T-helper 1 cell treated with Interleukin-12 subunit alpha and Interleukin-12 subunit beta and Interleukin-4 antibody, amounts not matched to agents 30 μg/mL and 1 μg/mL, for 36 hours (primary cell): Measurements from ENCODE around the gene PPM1N.

ENCODE experiments used
- H3K27ac Mint-ChIP-seq: one replicate; pipeline ENCODE4 v1.8.0; 2021; ENCODE audit warnings: mild to moderate bottlenecking, mixed read lengths
- H3K27me3 Mint-ChIP-seq: one replicate; pipeline ENCODE4 v1.8.0; 2021; ENCODE audit warnings: low read depth, mixed read lengths
- H3K36me3 Mint-ChIP-seq: one replicate; pipeline ENCODE4 v1.8.0; 2021; ENCODE audit warnings: low read depth, mixed read lengths
- H3K4me1 Mint-ChIP-seq: one replicate; pipeline ENCODE4 v1.8.0; 2021; ENCODE audit warnings: low read depth, mixed read lengths
- H3K4me3 Mint-ChIP-seq: one replicate; pipeline ENCODE4 v1.8.0; 2021; ENCODE audit warnings: mild to moderate bottlenecking, moderate library complexity, mixed read lengths
- H3K9me3 Mint-ChIP-seq: one replicate; pipeline ENCODE4 v1.8.0; 2021; ENCODE audit warnings: mixed read lengths

PPM1N gene, protein sequence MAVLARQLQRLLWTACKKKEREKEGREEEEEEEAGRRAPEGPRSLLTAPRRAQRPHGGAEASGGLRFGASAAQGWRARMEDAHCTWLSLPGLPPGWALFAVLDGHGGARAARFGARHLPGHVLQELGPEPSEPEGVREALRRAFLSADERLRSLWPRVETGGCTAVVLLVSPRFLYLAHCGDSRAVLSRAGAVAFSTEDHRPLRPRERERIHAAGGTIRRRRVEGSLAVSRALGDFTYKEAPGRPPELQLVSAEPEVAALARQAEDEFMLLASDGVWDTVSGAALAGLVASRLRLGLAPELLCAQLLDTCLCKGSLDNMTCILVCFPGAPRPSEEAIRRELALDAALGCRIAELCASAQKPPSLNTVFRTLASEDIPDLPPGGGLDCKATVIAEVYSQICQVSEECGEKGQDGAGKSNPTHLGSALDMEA

GRCh38 chr19:45498411-45499195 lies at the start of gene PPM1N:
TSS of gene PPM1N (plus strand) at chr19:45498443. CDS start at chr19:45498473, 30 bp downstream.
- Mint-ChIP-seq H3K36me3 (peaks cover 7% of the 10 kb centered on the region), H3K4me3 (peak within 1 kb of the TSS; percentile 77), H3K9me3 (no peaks in the 10 kb centered on the region), H3K27ac (peak within 1 kb of the TSS; percentile 58), H3K27me3 (peaks cover 40% of the 10 kb centered on the region), H3K4me1 (peaks cover 22% of the 10 kb centered on the region)

DNA sequence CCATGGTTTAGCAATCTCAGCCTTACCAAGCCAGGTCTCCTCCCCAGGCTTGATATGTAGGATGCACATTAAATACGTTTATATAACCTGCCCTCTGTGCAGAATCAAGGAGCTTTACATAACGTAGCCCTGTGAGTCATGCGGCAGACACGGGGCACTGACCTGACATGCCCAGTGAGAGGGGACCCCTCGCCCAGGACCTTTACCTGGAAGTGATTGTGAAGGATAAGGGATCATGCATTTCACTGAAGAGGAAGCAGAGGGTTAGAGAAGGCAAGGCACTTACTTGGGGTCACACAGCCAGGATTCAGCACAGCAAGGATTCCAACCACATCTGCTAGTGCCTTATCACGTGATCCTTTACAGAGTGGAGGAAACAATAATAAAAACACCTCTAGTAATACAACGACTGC lies 49.4 kb upstream of the PPM1N start:
- peaks cover 31% of the 10 kb centered on the region for H3K4me1 Mint-ChIP-seq
- H3K36me3 Mint-ChIP-seq: no peaks in the 10 kb centered on the region
- peak overlapping the region; percentile 49 for H3K4me3 Mint-ChIP-seq
- H3K27me3 Mint-ChIP-seq: peaks cover 10% of the 10 kb centered on the region
- no peaks in the 10 kb centered on the region for H3K9me3 Mint-ChIP-seq
- peak overlapping the region; percentile 67 for H3K27ac Mint-ChIP-seq

- Mint-ChIP-seq H3K4me3 (peak overlapping the region; percentile 89), H3K9me3 (no peaks in the 10 kb centered on the region), H3K27me3 (peaks cover 12% of the 10 kb centered on the region), H3K27ac (peak overlapping the region; percentile 97), H3K4me1 (peaks cover 32% of the 10 kb centered on the region), H3K36me3 (no peaks in the 10 kb centered on the region)
These were observed 48.3 kb upstream of the PPM1N start for GRCh38 chr19:45450012-45450333.

GRCh38 chr19:45451131-45451849 lies 47.0 kb upstream of the PPM1N start:
- Mint-ChIP-seq H3K27me3 (peaks cover 12% of the 10 kb centered on the region), H3K36me3 (no peaks in the 10 kb centered on the region), H3K9me3 (no peaks in the 10 kb centered on the region), H3K27ac (peak overlapping the region; percentile 98), H3K4me1 (peaks cover 36% of the 10 kb centered on the region), H3K4me3 (peak overlapping the region; percentile 81)

DNA sequence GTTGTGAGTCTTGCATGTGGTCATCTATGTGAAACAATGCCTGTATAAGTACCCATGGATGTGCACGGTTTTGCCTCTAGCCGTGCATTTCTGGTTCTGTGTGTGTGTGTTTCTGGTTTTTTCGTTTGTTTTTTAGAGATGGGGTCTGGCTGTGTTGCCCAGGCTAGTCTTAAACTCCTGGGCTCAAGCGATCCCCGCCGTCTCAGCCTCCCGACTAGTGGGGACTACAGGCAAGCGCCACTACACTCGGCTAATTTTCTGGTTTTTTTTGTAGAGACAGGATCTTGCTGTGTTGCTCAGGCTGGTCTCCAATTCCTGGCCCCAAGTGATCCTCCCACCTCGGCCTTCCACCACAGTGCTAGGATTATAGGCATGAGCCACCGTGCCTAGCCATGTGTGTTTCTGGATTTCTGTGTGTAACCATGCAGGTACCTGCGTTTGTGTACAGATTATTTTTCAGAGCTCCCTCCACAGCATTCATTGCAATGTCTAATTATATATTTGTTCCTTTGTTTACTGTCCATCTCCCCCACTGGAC lies 46.3 kb upstream of the PPM1N start:
- peaks cover 12% of the 10 kb centered on the region for H3K27me3 Mint-ChIP-seq
- H3K4me1 Mint-ChIP-seq: peaks cover 35% of the 10 kb centered on the region
- no peaks in the 10 kb centered on the region for H3K9me3 Mint-ChIP-seq
- H3K27ac Mint-ChIP-seq: peak overlapping the region; percentile 98
- H3K36me3 Mint-ChIP-seq: no peaks in the 10 kb centered on the region
- H3K4me3 Mint-ChIP-seq: peak overlapping the region; percentile 81

DNA sequence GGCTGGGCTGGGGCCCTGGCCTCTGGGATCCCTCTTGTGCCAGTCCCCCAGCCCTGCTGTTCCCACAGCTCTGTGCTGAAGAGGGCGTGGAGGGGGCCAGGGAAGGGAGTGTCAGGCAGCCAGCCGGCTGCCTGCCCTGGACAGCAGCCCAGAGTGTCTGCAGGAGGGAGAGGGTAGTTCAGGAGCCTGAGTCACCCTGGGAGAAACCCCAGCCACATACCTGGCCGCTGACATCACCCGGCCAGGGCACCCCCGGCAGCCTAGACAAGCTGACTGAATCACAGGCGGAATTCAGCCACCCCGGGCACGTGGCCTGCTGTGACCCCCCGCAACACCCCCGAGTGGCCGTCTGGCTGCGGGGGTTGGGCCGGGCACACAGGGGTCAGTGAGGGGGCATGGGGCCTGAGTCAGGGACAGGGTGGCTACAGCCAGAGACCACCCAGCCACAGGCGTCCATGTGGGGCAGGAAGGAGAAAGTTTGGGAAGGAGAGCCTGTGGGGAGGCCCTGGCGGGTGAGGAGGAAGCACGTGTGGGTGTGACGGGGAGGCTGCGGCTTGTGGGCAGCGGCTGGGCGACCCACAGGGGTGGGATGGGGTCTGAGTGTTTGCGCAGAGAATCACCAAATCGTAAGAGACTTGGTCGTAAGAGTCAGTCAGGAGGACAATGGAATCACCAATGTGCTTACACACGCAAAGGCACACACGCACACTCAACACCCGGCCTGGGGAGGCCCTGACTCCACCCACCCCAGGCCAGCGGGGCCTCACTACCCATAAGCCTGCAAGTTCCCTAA lies 42.3 kb upstream of the PPM1N start:
- Mint-ChIP-seq H3K27me3 (peaks cover 12% of the 10 kb centered on the region), H3K27ac (no peak overlapping the region), H3K9me3 (no peaks in the 10 kb centered on the region), H3K36me3 (no peaks in the 10 kb centered on the region), H3K4me3 (no peak overlapping the region), H3K4me1 (peaks cover 20% of the 10 kb centered on the region)

DNA sequence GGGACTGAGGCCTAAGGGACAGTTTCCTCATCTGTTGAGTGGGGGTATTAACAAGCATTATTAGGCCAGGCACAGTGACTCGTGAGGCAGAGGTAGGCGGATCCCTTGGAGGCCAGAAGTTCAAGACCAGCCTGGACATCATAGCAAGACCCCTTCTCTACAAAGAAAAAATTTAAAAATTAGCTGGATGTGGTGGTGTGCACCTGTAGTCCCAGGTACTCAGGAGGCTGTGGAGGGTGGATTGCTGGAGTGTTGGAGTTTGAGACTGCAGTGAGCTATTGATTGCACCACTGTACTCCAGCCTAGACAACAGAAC lies 41.8 kb upstream of the PPM1N start:
- Mint-ChIP-seq H3K27me3 (peaks cover 10% of the 10 kb centered on the region), H3K36me3 (no peaks in the 10 kb centered on the region), H3K9me3 (no peaks in the 10 kb centered on the region), H3K27ac (no peak overlapping the region), H3K4me1 (peaks cover 15% of the 10 kb centered on the region), H3K4me3 (no peak overlapping the region)

- H3K4me3 Mint-ChIP-seq: no peak overlapping the region
- peak overlapping the region; percentile 27 for H3K27ac Mint-ChIP-seq
- peaks cover 4% of the 10 kb centered on the region for H3K27me3 Mint-ChIP-seq
- H3K4me1 Mint-ChIP-seq: peaks cover 6% of the 10 kb centered on the region
- no peaks in the 10 kb centered on the region for H3K9me3 Mint-ChIP-seq
- no peaks in the 10 kb centered on the region for H3K36me3 Mint-ChIP-seq
These were observed 40.5 kb upstream of the PPM1N start for GRCh38 chr19:45457776-45458175.

DNA sequence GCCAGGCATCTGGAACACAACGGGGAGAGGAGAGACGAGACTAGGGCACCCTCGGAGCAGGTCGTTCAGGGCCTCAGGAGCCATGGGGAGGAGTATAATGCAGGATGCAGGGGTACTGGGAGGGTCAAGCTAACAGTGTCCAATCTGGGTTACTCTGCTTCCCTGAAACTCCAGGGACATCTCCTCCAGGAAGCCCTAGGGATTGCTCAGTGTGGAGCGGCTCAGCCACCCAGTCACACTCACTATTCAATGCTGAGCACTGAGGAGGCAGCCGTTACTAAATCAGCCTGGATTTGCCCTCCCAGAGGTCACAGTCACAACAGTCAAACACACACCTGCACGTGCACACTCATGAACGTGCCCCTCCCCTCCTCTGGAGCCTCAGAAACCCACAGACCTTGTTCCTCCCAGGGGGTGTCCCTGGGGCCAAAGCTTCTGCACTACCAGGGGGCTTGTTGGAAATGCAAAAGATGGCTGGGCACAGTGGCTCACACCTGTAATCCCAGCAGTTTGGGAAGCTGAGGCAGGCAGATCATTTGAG lies 37.4 kb upstream of the PPM1N start:
- Mint-ChIP-seq H3K27me3 (peaks cover 11% of the 10 kb centered on the region), H3K36me3 (no peaks in the 10 kb centered on the region), H3K4me1 (no peaks in the 10 kb centered on the region), H3K9me3 (no peaks in the 10 kb centered on the region), H3K27ac (no peak overlapping the region), H3K4me3 (no peak overlapping the region)

DNA sequence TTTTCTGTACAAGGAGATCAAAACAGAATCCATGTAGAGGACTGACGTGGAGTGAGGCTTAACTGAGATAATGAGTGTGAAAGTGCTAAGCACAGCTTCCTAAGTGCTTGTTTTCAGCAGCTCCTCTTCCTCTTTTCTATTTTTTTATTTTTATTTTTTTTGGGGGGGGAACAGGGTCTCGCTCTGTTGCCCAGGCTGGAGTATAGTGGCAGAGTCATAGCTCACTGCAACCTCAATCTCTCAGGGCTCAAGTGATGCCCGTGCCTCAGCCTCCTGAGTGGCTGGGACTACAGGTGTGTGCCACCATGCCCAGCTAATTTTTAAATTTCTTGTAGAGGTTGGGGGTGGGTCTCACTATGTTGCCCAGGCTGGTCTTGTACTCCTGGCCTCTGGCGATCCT lies 36.1 kb upstream of the PPM1N start:
- H3K4me3 Mint-ChIP-seq: no peak overlapping the region
- H3K36me3 Mint-ChIP-seq: no peaks in the 10 kb centered on the region
- H3K27me3 Mint-ChIP-seq: peaks cover 15% of the 10 kb centered on the region
- H3K4me1 Mint-ChIP-seq: peaks cover 3% of the 10 kb centered on the region
- H3K27ac Mint-ChIP-seq: no peak overlapping the region
- no peaks in the 10 kb centered on the region for H3K9me3 Mint-ChIP-seq

DNA sequence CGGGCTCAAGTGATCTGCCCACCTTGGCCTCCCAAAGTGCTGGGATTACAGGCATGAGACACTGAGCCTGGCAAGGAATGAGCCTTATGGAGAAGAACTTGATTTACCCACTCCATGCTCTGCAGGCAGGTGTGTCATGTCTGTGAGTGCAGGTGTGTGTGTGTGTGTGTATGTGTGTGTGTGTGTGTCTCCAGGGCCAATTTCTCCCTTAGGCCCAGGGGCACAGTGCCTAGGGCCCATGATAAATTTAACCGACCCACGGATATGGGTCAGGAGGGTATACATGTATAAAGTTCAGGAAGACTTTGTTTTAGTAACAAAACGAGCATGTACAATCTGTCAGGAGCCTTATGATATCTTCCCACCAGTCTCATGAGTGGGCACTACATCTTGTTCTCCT lies 35.0 kb upstream of the PPM1N start:
- H3K4me3 Mint-ChIP-seq: no peak overlapping the region
- no peaks in the 10 kb centered on the region for H3K9me3 Mint-ChIP-seq
- H3K36me3 Mint-ChIP-seq: no peaks in the 10 kb centered on the region
- peaks cover 11% of the 10 kb centered on the region for H3K4me1 Mint-ChIP-seq
- peaks cover 15% of the 10 kb centered on the region for H3K27me3 Mint-ChIP-seq
- H3K27ac Mint-ChIP-seq: no peak overlapping the region

DNA sequence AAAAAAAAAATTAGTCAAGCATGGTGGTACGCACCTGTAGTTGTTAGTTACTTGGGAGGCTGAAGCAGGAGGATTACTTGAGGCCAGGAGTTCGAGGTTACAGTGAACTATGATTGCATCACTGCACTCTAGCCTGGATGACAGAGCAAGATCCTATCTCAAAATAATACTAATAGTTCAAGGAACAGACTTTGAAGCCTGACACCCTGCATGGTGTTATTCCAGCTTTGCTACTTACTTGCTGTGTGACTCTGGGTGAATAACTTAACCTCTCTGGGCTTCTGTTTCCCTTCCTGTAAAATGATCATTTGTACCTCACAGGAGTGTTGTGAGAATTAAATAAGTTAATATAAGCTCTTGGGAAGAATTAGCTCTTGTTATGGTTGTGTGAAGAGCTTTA lies 34.0 kb upstream of the PPM1N start:
- H3K27ac Mint-ChIP-seq: no peak overlapping the region
- no peaks in the 10 kb centered on the region for H3K36me3 Mint-ChIP-seq
- no peak overlapping the region for H3K4me3 Mint-ChIP-seq
- peaks cover 16% of the 10 kb centered on the region for H3K4me1 Mint-ChIP-seq
- no peaks in the 10 kb centered on the region for H3K9me3 Mint-ChIP-seq
- peaks cover 15% of the 10 kb centered on the region for H3K27me3 Mint-ChIP-seq

DNA sequence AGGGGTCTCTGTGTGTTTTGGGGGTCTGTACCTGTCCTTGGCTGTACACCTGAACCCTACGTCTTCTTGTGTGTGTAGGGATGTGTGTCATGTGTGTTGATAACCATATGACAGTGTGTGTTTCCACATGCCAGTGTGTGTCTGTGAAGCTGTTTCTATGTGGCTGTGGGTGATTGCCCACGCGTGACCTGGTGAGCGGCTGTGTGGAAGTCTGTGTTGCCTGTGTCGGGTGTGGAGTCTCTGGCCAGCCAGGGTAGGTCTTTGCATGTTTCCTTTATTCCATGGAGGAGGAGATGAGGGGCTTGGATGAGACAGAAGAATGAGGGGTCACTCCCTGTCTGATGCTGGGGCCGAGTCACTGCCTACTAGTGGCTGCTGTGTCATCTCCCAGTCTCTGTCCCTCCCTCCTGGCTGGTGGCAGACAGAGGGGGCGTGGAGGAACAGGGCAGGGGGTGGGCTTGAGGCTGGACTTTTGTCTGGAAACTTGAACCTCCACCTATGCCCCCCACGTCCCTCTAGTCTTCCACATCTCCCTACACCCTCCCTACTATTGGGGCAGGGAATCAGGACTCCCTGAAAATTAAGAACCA lies 33.3 kb upstream of the PPM1N start:
- Mint-ChIP-seq H3K27me3 (peaks cover 15% of the 10 kb centered on the region), H3K27ac (no peak overlapping the region), H3K4me1 (peaks cover 20% of the 10 kb centered on the region), H3K4me3 (no peak overlapping the region), H3K9me3 (no peaks in the 10 kb centered on the region), H3K36me3 (no peaks in the 10 kb centered on the region)
